GM19328 (cell line): ENCODE data around the gene DENND1A.

ENCODE experiments used
- ATAC-seq: cut with Tn5 transposase; IDR thresholded peaks from one replicate; pipeline ENCODE4 v1.9.1; 2021; ENCODE audit warnings: mild to moderate bottlenecking, moderate library complexity; ENCODE audit not compliant: unreplicated experiment

DENND1A gene

DNA sequence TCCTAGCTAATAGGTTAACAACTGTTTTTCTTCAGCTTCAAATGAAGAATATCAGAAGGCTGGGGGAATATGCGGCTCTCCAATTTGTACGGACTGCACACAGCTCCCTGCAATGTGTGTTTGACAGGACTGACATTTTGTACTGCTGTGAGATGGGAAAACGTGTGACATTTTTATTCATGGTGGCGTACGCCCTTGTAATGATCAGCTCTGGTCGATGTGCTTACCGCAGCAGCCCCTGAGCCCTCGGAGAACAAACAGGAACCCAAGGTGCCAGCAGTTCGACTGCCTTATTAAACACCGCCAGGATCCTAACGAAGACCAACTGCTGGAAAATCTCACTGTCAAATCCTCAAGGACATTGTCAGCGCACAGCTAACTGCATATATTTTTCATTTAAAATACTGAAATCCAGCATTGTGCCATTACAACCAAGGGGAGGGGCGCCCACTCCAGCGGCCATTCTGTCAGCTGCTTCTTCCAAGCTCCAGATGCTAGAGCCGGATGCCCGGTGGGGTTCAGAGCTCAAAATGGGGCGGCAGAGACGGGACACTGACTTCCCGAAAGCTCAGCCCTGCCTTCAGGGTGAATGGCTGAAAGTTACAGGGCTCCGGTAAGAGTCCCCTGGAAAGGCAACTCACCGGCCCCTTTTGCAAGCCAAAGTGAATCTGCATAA lies 507.2 kb downstream of the DENND1A start:
- no peak for ATAC-seq

DNA sequence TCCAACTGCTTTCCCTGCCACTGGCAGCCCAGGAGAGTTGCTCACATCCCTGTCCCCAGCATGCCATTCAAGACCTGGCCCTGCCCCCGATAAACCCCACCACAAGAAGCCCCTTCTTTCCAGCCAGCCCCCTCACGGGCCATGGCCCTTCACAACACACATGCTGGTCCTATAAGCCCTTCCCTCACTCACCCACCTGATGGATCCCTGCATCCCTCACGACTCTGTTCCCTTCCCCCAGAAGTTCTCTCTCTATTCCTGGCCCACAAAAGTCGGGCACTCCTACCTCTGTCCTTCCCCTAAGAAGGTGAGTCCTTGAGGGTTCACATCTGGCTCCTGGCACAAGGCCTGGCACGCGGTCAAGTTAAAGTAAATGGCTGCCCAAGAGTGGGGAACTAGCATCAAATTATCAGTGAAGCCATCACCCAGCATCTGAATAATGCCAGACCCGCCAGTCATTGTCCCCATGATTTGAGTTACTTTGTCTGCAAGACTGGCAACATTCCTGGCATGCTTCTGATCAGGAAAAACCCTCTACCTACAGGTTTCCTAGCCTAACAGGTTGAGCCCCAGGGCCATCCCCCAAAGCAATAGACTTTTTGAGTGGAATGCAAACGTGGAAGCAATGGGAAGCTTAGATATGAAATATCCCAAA lies 508.0 kb downstream of the DENND1A start:
- no peak for ATAC-seq

GRCh38 chr9:123421186-123421585 lies 508.7 kb downstream of the DENND1A start:
- no peak for ATAC-seq

GRCh38 chr9:123420592-123421111 lies 509.3 kb downstream of the DENND1A start:
- ATAC-seq: no peak

- no peak for ATAC-seq
Observed at GRCh38 chr9:123419721-123420591, 510.0 kb downstream of the DENND1A start.

- no peak for ATAC-seq
Observed at GRCh38 chr9:123419091-123419490, 510.8 kb downstream of the DENND1A start.

DNA sequence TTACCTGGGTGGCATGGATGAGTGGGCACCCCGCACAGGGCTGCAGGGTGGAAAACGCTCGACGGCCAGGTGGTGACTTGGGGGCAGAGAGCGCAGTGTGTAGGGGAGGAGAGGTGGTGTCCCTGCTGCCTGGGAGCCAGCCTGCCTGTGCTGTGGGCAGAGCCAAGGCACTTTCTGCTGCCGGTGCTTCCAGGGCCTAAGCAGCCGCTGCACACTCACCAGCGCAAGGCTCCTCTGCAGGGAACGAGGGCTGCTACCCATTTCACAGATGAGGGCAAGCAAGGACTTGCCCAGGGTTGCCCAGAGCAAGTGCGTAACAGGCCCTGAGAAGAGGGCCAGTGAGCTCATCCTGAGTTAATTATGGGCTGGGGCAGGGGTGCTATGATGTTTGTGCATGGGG lies 511.4 kb downstream of the DENND1A start:
- ATAC-seq: no peak

DNA sequence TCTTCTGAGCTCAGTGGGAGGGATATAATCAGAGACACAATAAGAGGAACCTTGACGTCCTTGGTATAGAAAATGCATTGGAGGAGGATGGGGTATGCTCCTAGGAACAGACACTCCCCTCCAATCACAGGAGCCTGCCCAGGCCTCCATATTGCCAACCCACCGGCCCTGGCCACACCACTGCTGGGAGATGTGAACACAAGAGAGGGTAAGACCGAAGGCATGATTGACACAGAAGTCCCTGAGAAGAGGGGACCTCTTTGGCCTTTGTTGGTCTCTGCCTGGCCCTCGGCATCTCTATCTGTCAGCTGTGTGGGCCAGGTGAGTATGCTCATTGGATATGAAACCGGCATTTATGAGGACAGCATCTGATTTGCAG lies 511.9 kb downstream of the DENND1A start:
- no peak for ATAC-seq

- no peak for ATAC-seq
Observed at GRCh38 chr9:123417289-123418051, 512.5 kb downstream of the DENND1A start.

GRCh38 chr9:123416176-123416575 lies 513.8 kb downstream of the DENND1A start:
- no peak for ATAC-seq

GRCh38 chr9:123414936-123415930 lies 514.7 kb downstream of the DENND1A start:
- ATAC-seq: no peak

DNA sequence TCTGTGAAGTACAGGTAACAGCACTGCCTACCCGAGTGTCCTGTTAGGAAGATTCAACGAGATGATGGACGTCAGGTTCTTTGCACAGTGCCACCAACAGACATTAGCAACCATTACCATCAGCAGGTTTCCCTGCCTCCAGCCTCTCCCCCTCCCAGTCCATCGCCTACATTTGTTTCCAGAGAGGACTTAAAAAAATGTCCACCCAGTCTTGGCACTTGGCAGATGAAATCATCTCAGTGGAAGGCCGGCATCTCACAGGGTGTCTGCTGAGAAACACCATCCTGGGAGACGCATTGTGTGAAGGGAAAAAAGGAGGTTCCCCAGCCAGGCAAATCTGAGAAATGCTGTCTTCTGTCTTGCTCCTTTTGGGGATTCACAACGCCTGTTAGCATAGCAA lies 515.7 kb downstream of the DENND1A start:
- ATAC-seq: no peak

GRCh38 chr9:123412171-123412820 lies 517.6 kb downstream of the DENND1A start:
- ATAC-seq: no peak

- no peak for ATAC-seq
Observed at GRCh38 chr9:123411636-123412035, 518.3 kb downstream of the DENND1A start.

- ATAC-seq: no peak
Observed at GRCh38 chr9:123411191-123411590, 518.7 kb downstream of the DENND1A start.

GRCh38 chr9:123410281-123410910 lies 519.5 kb downstream of the DENND1A start:
- ATAC-seq: no peak

DNA sequence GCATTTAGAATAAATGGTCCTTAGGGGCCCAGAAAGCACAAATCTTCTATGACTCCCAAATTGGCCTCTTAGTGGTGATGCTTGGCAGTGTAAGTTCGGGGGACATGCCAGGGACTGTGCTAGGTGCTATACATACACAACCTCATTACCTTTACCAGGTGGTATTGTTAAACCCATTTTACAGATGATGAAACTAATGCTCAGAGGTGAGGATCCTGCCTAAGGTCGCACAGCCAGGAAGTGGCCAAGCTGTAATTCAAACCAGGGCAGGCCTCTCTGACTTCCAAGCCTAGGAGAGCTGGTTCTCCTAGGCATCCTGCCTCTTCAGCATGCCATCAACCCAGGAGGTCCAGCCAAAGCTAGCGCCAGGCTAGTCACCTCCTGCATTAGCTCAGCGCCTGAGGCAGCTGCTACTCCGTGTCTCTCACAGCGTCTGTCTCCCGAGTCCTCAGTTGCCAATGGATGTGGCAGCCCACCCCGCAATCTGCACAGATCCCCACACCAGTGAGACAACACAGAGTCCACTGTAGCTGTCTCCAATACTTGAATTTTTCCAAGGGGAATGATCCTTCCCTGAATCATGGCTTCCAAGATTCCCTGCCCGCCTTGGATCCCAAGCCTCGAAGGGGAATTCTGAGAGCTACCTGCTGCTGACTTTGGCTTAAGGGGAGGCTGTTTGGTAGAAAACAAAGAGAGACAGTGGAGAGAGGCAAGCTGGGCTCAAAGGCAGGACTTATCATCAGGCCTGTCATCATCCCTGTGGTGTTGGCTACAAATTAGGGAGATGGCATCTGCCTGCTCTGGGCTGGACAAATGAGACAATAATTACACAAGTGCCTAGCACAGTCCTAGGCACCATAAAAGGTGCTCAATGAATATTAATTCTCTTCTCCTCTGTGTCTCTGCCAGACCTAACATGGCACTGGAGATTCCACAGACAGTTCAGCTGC lies 521.3 kb downstream of the DENND1A start:
- ATAC-seq: no peak
